Thyroid gland (tissue), 4 donors: Measurements from ENCODE around the gene ATF7. TPM values are rescaled to one million over a fixed set of nuclear protein-coding genes. Genes with fewer than 3 reads are reported as not detected.
"Not testable (repeated sequence)": the region's sequence is repeated elsewhere in the genome, so short reads cannot be mapped to it uniquely, and the experiment has no call there.

Source experiments
- DNase-seq, 2 donors: peaks; one replicate each; pipeline ENCODE4 v3.0.0-alpha.2; 2019
- H3K27ac ChIP-seq, 3 donors: fragments of 200-600 bp; sonication (generic); 1 replicate in 2 of 3; 2 replicates in 1 of 3; pipeline ENCODE4 v1.5.1; 2016 to 2019; ENCODE audit warnings: mild to moderate bottlenecking in 1 of 3, moderate library complexity in 1 of 3
- H3K27me3 ChIP-seq: fragments of 200-600 bp; sonication (generic); one replicate; pipeline ENCODE4 v1.5.1; 2019
- H3K36me3 ChIP-seq, 2 donors: fragments of 200-600 bp; sonication (generic); one replicate each; pipeline ENCODE4 v1.5.1; 2016 to 2019
- H3K4me1 ChIP-seq, 2 donors: fragments of 200-600 bp; sonication (generic); one replicate each; pipeline ENCODE4 v1.5.1; 2017 to 2019
- H3K4me3 ChIP-seq, 3 donors: fragments of 200-600 bp; sonication (generic); replicated peaks in 1 of 3; 1 replicate in 2 of 3; 2 replicates in 1 of 3; pipeline ENCODE4 v1.5.1; 2016; ENCODE audit warnings: mild to moderate bottlenecking in 1 of 3
- H3K9me3 ChIP-seq: fragments of 200-600 bp; sonication (generic); one replicate; pipeline ENCODE4 v1.5.1; 2017
- POLR2A ChIP-seq, 2 donors: fragments of 450-650 bp; IDR thresholded peaks; one replicate each; pipeline ENCODE4 v1.6.1; 2017; ENCODE audit warnings: antibody characterized with exemption in 2 of 2, mild to moderate bottlenecking in 2 of 2, moderate library complexity in 1 of 2
- WGBS, 2 donors: methylation state at CpG; one replicate each; pipeline ENCODE4 v1.1.5; 2017; 5-methylcytosine and 5-hydroxymethylcytosine counted together
- intact Hi-C: fragments of 100-400 bp; cut with DNase I; formaldehyde crosslinking; loops from one replicate; pipeline ENCODE4 v1.15.1; 2023
- total RNA-seq, 4 donors: library from RNA; depleted of rRNA; stranded (reverse); fragments of >200 nt; gene quantifications; one replicate each; pipeline ENCODE4 v1.2.3, GENCODE V29; 2016
- TF ChIP-seq, protein P1 (sequence below), 6 experiments: fragments of 200-600 bp in 3 of 6; fragments of 450-650 bp in 3 of 6; sonication (generic) in 3 of 6; IDR thresholded peaks; one replicate each; pipeline ENCODE4 v1.5.1; 2016 to 2019; ENCODE audit warnings: antibody characterized with exemption in 6 of 6, mild to moderate bottlenecking in 2 of 6, inconsistent platforms in 1 of 6, moderate library complexity in 1 of 6

The ATF7 gene
- total RNA-seq, 4 donors from 2014 or later: 21.3 to 40.1 (median 37.6) TPM

- no peaks in the 10 kb centered on the region for H3K36me3 ChIP-seq
- peaks cover 5 to 16% of the 10 kb centered on the region in 2 donors for H3K4me1 ChIP-seq
- WGBS, 2 donors: 92 to 94% methylated on average over 2 of the region's 2 CpGs
- DNase-seq: no peak
- H3K27me3 ChIP-seq: no peaks in the 10 kb centered on the region
- H3K9me3 ChIP-seq: no peaks in the 10 kb centered on the region
- no peak overlapping the region for H3K27ac ChIP-seq
- H3K4me3 ChIP-seq: no peak overlapping the region
- TF ChIP-seq, protein P1, sequence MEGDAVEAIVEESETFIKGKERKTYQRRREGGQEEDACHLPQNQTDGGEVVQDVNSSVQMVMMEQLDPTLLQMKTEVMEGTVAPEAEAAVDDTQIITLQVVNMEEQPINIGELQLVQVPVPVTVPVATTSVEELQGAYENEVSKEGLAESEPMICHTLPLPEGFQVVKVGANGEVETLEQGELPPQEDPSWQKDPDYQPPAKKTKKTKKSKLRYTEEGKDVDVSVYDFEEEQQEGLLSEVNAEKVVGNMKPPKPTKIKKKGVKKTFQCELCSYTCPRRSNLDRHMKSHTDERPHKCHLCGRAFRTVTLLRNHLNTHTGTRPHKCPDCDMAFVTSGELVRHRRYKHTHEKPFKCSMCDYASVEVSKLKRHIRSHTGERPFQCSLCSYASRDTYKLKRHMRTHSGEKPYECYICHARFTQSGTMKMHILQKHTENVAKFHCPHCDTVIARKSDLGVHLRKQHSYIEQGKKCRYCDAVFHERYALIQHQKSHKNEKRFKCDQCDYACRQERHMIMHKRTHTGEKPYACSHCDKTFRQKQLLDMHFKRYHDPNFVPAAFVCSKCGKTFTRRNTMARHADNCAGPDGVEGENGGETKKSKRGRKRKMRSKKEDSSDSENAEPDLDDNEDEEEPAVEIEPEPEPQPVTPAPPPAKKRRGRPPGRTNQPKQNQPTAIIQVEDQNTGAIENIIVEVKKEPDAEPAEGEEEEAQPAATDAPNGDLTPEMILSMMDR (IDR thresholded peaks at IDR 0.05): no peak
- no peak for TF ChIP-seq POLR2A (IDR thresholded peaks at IDR 0.05)
- intact Hi-C loops: no loop called here
These were observed 54.9 kb downstream of the ATF7 start for GRCh38 chr12:53571295-53571694.

DNA sequence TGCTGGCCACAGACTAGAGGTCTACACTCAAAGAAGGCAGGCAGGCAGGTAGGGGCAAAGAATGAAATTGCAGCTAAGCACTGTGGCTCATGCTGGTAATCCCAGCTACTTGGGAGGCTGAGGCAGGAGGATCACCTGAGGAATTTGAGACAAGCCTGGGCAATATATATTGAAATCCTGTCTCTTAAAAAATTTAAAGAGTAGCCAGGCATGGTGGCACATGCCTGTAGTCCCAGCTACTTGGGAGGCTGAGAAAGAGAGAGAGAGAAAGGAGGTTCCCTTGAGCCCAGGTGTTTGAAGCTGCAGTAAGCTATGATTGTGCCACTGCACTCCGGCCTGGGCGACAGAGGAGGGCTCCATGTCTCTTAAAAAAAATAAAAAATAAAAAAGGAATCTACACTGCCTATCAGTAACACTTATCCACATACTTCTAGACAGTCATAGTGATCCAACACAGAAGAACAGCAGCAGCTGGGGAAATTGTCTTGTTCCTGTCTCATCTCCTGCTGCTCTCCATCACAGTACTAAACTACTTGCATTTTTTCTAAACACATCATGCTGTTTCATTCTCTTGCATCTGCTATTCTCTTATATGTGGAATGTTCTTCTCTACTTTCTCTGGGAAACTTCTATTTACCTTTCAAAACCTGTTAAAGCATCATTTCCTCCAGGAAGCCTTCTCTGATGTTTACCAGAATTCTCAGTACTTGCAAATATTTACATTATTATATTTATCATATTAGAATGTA lies 57.2 kb downstream of the ATF7 start:
- Histone ChIP-seq H3K36me3 (no peaks in the 10 kb centered on the region), H3K9me3 (no peaks in the 10 kb centered on the region), H3K4me3 (no peak overlapping the region), H3K27ac (no peak overlapping the region), H3K4me1 (peaks cover 6 to 12% of the 10 kb centered on the region in 2 donors), H3K27me3 (no peaks in the 10 kb centered on the region)
- intact Hi-C loops: no loop called here
- WGBS, 2 donors: 96 to 98% methylated on average over 2 of the region's 2 CpGs
- no peak for DNase-seq
- TF ChIP-seq, protein P1 (IDR thresholded peaks at IDR 0.05): no peak
- no peak for TF ChIP-seq POLR2A (IDR thresholded peaks at IDR 0.05)

GRCh38 chr12:53567961-53568808 lies 58.0 kb downstream of the ATF7 start:
- no peaks in the 10 kb centered on the region for H3K36me3 ChIP-seq
- H3K9me3 ChIP-seq: no peaks in the 10 kb centered on the region
- intact Hi-C loops: no loop called here
- peaks cover 9 to 11% of the 10 kb centered on the region in 2 donors for H3K4me1 ChIP-seq
- WGBS, 2 donors: 81% methylated on average over 6 of the region's 6 CpGs
- H3K27ac ChIP-seq: no peak overlapping the region
- no peaks in the 10 kb centered on the region for H3K27me3 ChIP-seq
- no peak for DNase-seq
- no peak overlapping the region for H3K4me3 ChIP-seq
- TF ChIP-seq POLR2A (IDR thresholded peaks at IDR 0.05): no peak
- TF ChIP-seq, protein P1 (IDR thresholded peaks at IDR 0.05): no peak

- WGBS, 2 donors: 93 to 95% methylated on average over 5 of the region's 5 CpGs
- H3K9me3 ChIP-seq, H3K36me3 ChIP-seq, H3K27ac ChIP-seq, H3K27me3 ChIP-seq, intact Hi-C loops, DNase-seq, H3K4me3 ChIP-seq: not testable (repeated sequence)
- H3K4me1 ChIP-seq: peaks cover 9 to 19% of the 10 kb centered on the region in 2 donors
These were observed 60.8 kb downstream of the ATF7 start for GRCh38 chr12:53565376-53565775.

GRCh38 chr12:53564941-53565340 lies 61.2 kb downstream of the ATF7 start:
- DNase-seq: no peak
- no peak overlapping the region for H3K4me3 ChIP-seq

GRCh38 chr12:53564278-53564677 lies 61.9 kb downstream of the ATF7 start:
- TF ChIP-seq POLR2A (IDR thresholded peaks at IDR 0.05): no peak
- TF ChIP-seq, protein P1 (IDR thresholded peaks at IDR 0.05): no peak
- peak in 1 of 2 donors; percentile 21 for DNase-seq
- Histone ChIP-seq H3K27me3 (no peaks in the 10 kb centered on the region), H3K9me3 (no peaks in the 10 kb centered on the region), H3K4me1 (peaks cover 9 to 19% of the 10 kb centered on the region in 2 donors), H3K27ac (no peak overlapping the region), H3K36me3 (no peaks in the 10 kb centered on the region), H3K4me3 (no peak overlapping the region)
- intact Hi-C loops: no loop called here
- 71 to 72% methylated on average over 2 of the region's 2 CpGs for WGBS, 2 donors

More at GRCh38 chr12:53564941-53565340, 61.2 kb downstream of the ATF7 start:
- peaks cover 9 to 19% of the 10 kb centered on the region in 2 donors for H3K4me1 ChIP-seq
- H3K27ac ChIP-seq: no peak overlapping the region
- intact Hi-C loops: no loop called here
- no peaks in the 10 kb centered on the region for H3K36me3 ChIP-seq
- no peaks in the 10 kb centered on the region for H3K9me3 ChIP-seq
- H3K27me3 ChIP-seq: no peaks in the 10 kb centered on the region
- no peak for TF ChIP-seq POLR2A (IDR thresholded peaks at IDR 0.05)
